K562 (cell line): Measurements from ENCODE around the gene FCGBP. TPM values are rescaled to one million over a fixed set of nuclear protein-coding genes. Genes with fewer than 3 reads are reported as not detected.

ENCODE experiments used
- CBX2 ChIP-seq: fragments of 200-600 bp; sonication (generic); IDR thresholded peaks from one replicate; pipeline ENCODE4 v1.6.1; 2012; ENCODE audit warnings: mild to moderate bottlenecking, low read length, inconsistent platforms; ENCODE audit not compliant: insufficient read depth, poor library complexity, severe bottlenecking
- CUX1 ChIP-seq: fragments of 200-800 bp; sonication (Bioruptor generic); IDR thresholded peaks from 2 replicates; pipeline ENCODE4 v1.6.1; 2016; ENCODE audit warnings: missing genetic modification characterization, missing compliant biosample characterization
- FOXA1 ChIP-seq: fragments of 450-650 bp; IDR thresholded peaks from 2 replicates; pipeline ENCODE4 v1.6.1; 2016; ENCODE audit warnings: mild to moderate bottlenecking, borderline replicate concordance
- JUND ChIP-seq, 2 experiments: IDR thresholded peaks; 2 replicates in 1 of 2; 3 replicates in 1 of 2; pipeline ENCODE4 v1.6.1; 2011; ENCODE audit warnings: borderline replicate concordance in 2 of 2, low read depth in 2 of 2, low read length in 2 of 2, improper control_type of control experiment in 1 of 2, missing biosample characterization in 1 of 2, missing genetic modification characterization in 1 of 2, missing genetic modification reagents in 1 of 2
- KLF1 ChIP-seq: fragments of 450-650 bp; IDR thresholded peaks from 2 replicates; pipeline ENCODE4 v1.6.1; 2016; ENCODE audit warnings: missing genetic modification characterization, missing compliant biosample characterization
- TEAD1 ChIP-seq, 2 experiments: fragments of 450-650 bp in 1 of 2; sonication (generic) in 1 of 2; formaldehyde crosslinking; IDR thresholded peaks; 2 replicates each; pipeline versions ENCODE4 v1.4.0 to v1.8.0; 2020 to 2022; ENCODE audit warnings: mild to moderate bottlenecking in 2 of 2, missing genetic modification reagents in 1 of 2
- ZNF766 ChIP-seq: fragments of 200-800 bp; sonication (Bioruptor generic); conservative IDR thresholded peaks from 2 replicates; pipeline ENCODE4 v1.6.1; 2016; ENCODE audit warnings: missing genetic modification characterization, missing compliant biosample characterization
- polyA plus RNA-seq, 8 experiments: library from polyadenylated mRNA; depleted of rRNA in 4 of 8; stranded (reverse) in 5 of 8; unstranded in 3 of 8; fragments of >200 nt; fragmentation: Nextera tagmentation in 2 of 8; fragmentation: Illumina TruSeq in 1 of 8; extraction: Ambion mirVana in 2 of 8; extraction: Trizol in 1 of 8; gene quantifications; 2 replicates each; pipeline versions ENCODE4 v1.2.1 to v1.2.3, GENCODE V29; 2011 to 2014; ENCODE audit warnings: inconsistent platforms in 1 of 8, missing spikeins in 1 of 8
- total RNA-seq, 7 experiments: library from RNA; depleted of rRNA in 6 of 7; stranded (reverse); fragments of >200 nt in 6 of 7; fragmentation: Illumina TruSeq in 2 of 7; extraction: Trizol in 2 of 7; gene quantifications; 2 replicates each; pipeline versions ENCODE4 v1.2.1 to v1.2.3, GENCODE V29; 2011 to 2021; ENCODE audit warnings: low replicate concordance in 1 of 7
- TF ChIP-seq, protein P1 (sequence below): fragments of 450-650 bp; formaldehyde crosslinking; IDR thresholded peaks from 2 replicates; pipeline ENCODE4 v1.4.0; 2020; ENCODE audit warnings: mild to moderate bottlenecking, moderate library complexity

The FCGBP gene
- total and polyA plus RNA-seq, 9 of the 15 experiments (the other 6 are each of a cell fraction or from before 2014, with no cell fraction given) = 0.01 to 1.5 (median 0.13) TPM; not detected in 4

DNA sequence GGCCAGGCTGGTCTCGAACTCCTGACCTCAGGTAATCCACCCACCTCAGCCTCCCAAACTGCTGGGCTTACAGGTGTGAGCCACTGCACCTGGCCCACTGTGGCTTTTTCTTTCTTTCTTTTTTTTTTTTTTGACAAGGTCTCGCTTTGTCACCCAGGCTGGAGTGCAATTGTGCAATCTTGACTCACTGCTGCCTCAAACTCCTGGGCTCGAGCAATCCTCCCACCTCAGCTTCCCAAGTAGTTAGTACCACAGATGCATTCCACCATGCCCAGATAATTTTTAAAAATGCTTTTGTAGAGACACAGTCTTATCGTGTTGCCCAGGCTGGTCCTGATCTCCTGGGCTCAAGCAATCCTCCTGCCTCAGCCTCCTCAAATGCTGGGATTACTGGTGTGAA lies 12.1 kb upstream of the FCGBP start (continued):
- TF ChIP-seq, protein P1, sequence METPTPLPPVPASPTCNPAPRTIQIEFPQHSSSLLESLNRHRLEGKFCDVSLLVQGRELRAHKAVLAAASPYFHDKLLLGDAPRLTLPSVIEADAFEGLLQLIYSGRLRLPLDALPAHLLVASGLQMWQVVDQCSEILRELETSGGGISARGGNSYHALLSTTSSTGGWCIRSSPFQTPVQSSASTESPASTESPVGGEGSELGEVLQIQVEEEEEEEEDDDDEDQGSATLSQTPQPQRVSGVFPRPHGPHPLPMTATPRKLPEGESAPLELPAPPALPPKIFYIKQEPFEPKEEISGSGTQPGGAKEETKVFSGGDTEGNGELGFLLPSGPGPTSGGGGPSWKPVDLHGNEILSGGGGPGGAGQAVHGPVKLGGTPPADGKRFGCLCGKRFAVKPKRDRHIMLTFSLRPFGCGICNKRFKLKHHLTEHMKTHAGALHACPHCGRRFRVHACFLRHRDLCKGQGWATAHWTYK (CRISPR knock-in tag) = no peak
- TF ChIP-seq KLF1 (tag) = no peak
- TF ChIP-seq FOXA1 = no peak
- no peak for TF ChIP-seq JUND (IDR thresholded peaks at IDR 0.05; ENCODE audit: borderline replicate concordance, low read depth, low read length)
- no peak for TF ChIP-seq JUND (tag; IDR thresholded peaks at IDR 0.05; ENCODE audit: borderline replicate concordance, low read depth, low read length)
- TF ChIP-seq CUX1 (CRISPR knock-in tag) = no peak
- TF ChIP-seq ZNF766 (CRISPR knock-in tag) = no peak
- TF ChIP-seq CBX2 = no peak
- no peak for TF ChIP-seq TEAD1 (CRISPR knock-in tag; IDR thresholded peaks at IDR 0.05)
- TF ChIP-seq, all 486 proteins: peak for 5
